Gastrocnemius medialis (tissue), 4 donors: ENCODE measurements around the gene MAG. TPM values are rescaled to one million over a fixed set of nuclear protein-coding genes. Genes with fewer than 3 reads are reported as not detected.

Experiments used
- ATAC-seq, 2 donors: fragments of 150-250 bp; one replicate each; pipeline ENCODE4 v1.9.1; 2016
- DNase-seq, 2 donors: peaks; one replicate each; pipeline ENCODE4 v3.0.0-alpha.2; 2019
- H3K27ac ChIP-seq, 4 donors: fragments of 200-600 bp; sonication (generic); 1 replicate in 1 of 4; 2 replicates in 3 of 4; pipeline ENCODE4 v1.5.1; 2016 to 2018; ENCODE audit warnings: mild to moderate bottlenecking in 2 of 4, moderate library complexity in 1 of 4
- H3K27me3 ChIP-seq, 3 donors: fragments of 200-600 bp; sonication (generic) in 2 of 3; 1 replicate in 1 of 3; 2 replicates in 2 of 3; pipeline versions ENCODE4 v1.5.1 to v1.6.0; 2016 to 2019; ENCODE audit warnings: mild to moderate bottlenecking in 1 of 3, moderate library complexity in 1 of 3
- H3K36me3 ChIP-seq, 2 donors: fragments of 200-600 bp; sonication (generic) in 1 of 2; one replicate each; pipeline ENCODE4 v1.5.1; 2017 to 2018
- H3K4me1 ChIP-seq, 2 donors: fragments of 200-600 bp; sonication (generic) in 1 of 2; one replicate each; pipeline ENCODE4 v1.5.1; 2016 to 2017; ENCODE audit warnings: mild to moderate bottlenecking in 2 of 2
- H3K4me3 ChIP-seq, 4 donors: fragments of 200-600 bp; sonication (generic) in 3 of 4; 1 replicate in 1 of 4; 2 replicates in 3 of 4; pipeline ENCODE4 v1.5.1; 2016 to 2019; ENCODE audit warnings: mild to moderate bottlenecking in 2 of 4
- H3K9me3 ChIP-seq, 3 donors: fragments of 200-600 bp; sonication (generic) in 2 of 3; 1 replicate in 1 of 3; 2 replicates in 2 of 3; pipeline ENCODE4 v1.5.1; 2016 to 2019
- POLR2A ChIP-seq, 2 donors: fragments of 450-650 bp; IDR thresholded peaks; one replicate each; pipeline ENCODE4 v1.6.1; 2017; ENCODE audit warnings: antibody characterized with exemption in 2 of 2, mild to moderate bottlenecking in 2 of 2, moderate library complexity in 2 of 2
- in situ Hi-C, 4 donors: fragments of 200-750 bp; cut with MboI; loops; one replicate each; pipeline versions ENCODE4 v1.15.0 to v1.8.0; 2017; ENCODE audit warnings: low sequenced_read_pairs in 4 of 4
- intact Hi-C: fragments of 100-400 bp; cut with DNase I; formaldehyde crosslinking; loops from one replicate; pipeline ENCODE4 v1.15.1; 2023; ENCODE audit warnings: low total_unique reads
- total RNA-seq, 4 donors: library from RNA; depleted of rRNA; stranded (reverse); fragments of >200 nt; gene quantifications; one replicate each; pipeline versions ENCODE4 v1.1.0 to v1.2.3, GENCODE V29; 2016
- TF ChIP-seq, protein P1 (sequence below), 5 experiments: fragments of 450-650 bp in 3 of 5; fragments of 200-600 bp in 2 of 5; sonication (generic) in 2 of 5; IDR thresholded peaks in 4 of 5; conservative IDR thresholded peaks in 1 of 5; 1 replicate in 4 of 5; 2 replicates in 1 of 5; pipeline ENCODE4 v1.5.1; 2016 to 2019; ENCODE audit warnings: antibody characterized with exemption in 5 of 5, mild to moderate bottlenecking in 3 of 5, moderate library complexity in 3 of 5

Gene MAG
- total RNA-seq, 4 donors from 2014 or later, result 0.24 to 1.5 TPM; not detected in 2

DNA sequence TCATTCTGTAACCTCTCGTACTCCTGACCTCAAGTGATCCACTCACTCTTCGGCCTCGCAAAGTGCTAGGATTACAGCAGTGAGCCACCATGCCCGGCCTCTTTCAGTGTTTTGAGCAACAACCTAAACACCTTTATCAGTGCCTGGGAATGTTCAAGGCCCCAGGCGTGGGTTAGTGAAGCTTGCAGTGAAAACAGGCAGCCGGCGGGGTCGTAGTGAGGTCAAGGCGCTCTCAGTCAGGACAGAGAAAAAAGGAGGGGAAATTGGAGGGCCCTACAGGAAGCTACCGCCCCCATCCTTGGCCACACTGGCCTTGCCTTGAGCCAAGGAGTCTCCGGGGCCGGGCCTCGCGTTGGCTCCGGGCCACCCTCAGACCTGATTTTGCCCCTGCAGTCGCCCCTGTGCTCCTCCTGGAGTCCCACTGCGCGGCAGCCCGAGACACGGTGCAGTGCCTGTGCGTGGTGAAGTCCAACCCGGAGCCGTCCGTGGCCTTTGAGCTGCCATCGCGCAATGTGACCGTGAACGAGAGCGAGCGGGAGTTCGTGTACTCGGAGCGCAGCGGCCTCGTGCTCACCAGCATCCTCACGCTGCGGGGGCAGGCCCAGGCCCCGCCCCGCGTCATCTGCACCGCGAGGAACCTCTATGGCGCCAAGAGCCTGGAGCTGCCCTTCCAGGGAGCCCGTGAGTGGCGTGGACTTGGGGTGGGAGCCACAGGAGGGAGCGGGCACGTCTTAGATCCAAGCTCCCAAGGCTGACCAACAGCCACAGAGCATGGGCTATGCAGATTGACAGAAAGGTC, 17.7 kb downstream of the MAG start:
- DNase-seq, result no peak
- intact Hi-C loops, result no loop called here
- ATAC-seq, result no peak
- Histone ChIP-seq H3K4me1 (no peaks in the 10 kb centered on the region), H3K27ac (no peak overlapping the region), H3K4me3 (no peak overlapping the region), H3K9me3 (no peaks in the 10 kb centered on the region), H3K27me3 (peaks cover 0 to 3% (median 0%) of the 10 kb centered on the region in 3 donors), H3K36me3 (no peaks in the 10 kb centered on the region)
- TF ChIP-seq POLR2A (IDR thresholded peaks at IDR 0.05), result no peak
- TF ChIP-seq, protein P1, sequence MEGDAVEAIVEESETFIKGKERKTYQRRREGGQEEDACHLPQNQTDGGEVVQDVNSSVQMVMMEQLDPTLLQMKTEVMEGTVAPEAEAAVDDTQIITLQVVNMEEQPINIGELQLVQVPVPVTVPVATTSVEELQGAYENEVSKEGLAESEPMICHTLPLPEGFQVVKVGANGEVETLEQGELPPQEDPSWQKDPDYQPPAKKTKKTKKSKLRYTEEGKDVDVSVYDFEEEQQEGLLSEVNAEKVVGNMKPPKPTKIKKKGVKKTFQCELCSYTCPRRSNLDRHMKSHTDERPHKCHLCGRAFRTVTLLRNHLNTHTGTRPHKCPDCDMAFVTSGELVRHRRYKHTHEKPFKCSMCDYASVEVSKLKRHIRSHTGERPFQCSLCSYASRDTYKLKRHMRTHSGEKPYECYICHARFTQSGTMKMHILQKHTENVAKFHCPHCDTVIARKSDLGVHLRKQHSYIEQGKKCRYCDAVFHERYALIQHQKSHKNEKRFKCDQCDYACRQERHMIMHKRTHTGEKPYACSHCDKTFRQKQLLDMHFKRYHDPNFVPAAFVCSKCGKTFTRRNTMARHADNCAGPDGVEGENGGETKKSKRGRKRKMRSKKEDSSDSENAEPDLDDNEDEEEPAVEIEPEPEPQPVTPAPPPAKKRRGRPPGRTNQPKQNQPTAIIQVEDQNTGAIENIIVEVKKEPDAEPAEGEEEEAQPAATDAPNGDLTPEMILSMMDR (IDR thresholded peaks at IDR 0.05 in 4 of 5, conservative IDR thresholded peaks at IDR 0.05 in 1 of 5), result no peak
- in situ Hi-C loops, result no loop called here

DNA sequence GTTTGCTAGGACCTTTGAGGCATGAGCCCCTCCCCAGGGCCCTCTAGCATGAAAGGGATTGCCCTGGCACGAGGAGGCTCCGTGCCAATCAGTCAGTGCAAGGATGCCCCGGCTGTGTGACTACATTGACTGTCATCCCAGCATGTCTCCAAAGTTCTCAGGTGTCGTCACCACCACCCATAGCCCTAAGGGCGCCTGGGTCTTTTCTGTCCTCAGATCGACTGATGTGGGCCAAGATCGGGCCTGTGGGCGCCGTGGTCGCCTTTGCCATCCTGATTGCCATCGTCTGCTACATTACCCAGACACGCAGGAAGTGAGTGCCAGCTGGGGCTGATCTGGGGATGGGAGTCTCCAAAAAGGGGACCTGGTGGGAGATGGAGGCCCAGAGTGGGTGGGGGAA, 18.4 kb downstream of the MAG start:
- intact Hi-C loops, result no loop called here
- Histone ChIP-seq H3K9me3 (no peaks in the 10 kb centered on the region), H3K36me3 (no peaks in the 10 kb centered on the region), H3K27ac (no peak overlapping the region), H3K4me3 (no peak overlapping the region), H3K27me3 (no peaks in the 10 kb centered on the region), H3K4me1 (no peaks in the 10 kb centered on the region)
- no peak for DNase-seq
- no peak for TF ChIP-seq POLR2A (IDR thresholded peaks at IDR 0.05)
- TF ChIP-seq, protein P1 (IDR thresholded peaks at IDR 0.05 in 4 of 5, conservative IDR thresholded peaks at IDR 0.05 in 1 of 5), result no peak
- in situ Hi-C loops, result no loop called here
- no peak for ATAC-seq

DNA sequence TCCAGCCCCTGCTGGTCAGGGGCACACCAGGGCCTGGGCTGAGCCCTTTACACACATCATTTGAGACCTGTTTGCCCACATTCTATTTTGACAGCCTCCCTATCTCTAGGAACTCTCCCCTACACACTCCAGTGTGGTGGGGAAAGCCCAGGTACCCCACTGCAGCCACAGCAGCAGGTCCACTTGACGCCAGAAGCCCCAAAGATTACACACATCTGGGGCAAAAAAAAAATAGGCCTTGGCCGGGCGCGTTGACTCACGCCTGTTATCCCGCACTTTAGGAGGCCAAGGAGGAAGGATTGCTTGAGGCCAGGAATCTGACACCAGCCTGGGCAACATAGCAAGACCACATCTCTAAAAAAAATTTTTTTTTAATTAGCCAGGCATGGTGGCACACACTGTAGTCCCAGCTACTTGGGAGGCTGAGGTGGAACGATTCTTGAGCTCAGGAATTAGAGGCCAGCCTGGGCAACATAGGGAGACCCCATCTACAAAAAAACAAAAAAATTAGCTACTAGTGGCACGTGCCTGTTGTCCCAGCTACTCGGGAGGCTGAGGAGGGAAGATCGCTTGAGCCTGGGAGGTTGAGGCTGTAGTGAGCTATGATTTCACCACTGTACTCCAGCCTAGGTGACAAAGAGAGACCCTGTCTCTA, 19.0 kb downstream of the MAG start:
- in situ Hi-C loops (no loop called here), intact Hi-C loops (no loop called here)
- H3K27ac ChIP-seq, result no peak overlapping the region
- no peaks in the 10 kb centered on the region for H3K9me3 ChIP-seq
- ATAC-seq, result no peak
- no peak for DNase-seq
- no peak for TF ChIP-seq POLR2A (IDR thresholded peaks at IDR 0.05)
- H3K4me1 ChIP-seq, result no peaks in the 10 kb centered on the region
- H3K27me3 ChIP-seq, result no peaks in the 10 kb centered on the region
- no peaks in the 10 kb centered on the region for H3K36me3 ChIP-seq
- no peak overlapping the region for H3K4me3 ChIP-seq

DNA sequence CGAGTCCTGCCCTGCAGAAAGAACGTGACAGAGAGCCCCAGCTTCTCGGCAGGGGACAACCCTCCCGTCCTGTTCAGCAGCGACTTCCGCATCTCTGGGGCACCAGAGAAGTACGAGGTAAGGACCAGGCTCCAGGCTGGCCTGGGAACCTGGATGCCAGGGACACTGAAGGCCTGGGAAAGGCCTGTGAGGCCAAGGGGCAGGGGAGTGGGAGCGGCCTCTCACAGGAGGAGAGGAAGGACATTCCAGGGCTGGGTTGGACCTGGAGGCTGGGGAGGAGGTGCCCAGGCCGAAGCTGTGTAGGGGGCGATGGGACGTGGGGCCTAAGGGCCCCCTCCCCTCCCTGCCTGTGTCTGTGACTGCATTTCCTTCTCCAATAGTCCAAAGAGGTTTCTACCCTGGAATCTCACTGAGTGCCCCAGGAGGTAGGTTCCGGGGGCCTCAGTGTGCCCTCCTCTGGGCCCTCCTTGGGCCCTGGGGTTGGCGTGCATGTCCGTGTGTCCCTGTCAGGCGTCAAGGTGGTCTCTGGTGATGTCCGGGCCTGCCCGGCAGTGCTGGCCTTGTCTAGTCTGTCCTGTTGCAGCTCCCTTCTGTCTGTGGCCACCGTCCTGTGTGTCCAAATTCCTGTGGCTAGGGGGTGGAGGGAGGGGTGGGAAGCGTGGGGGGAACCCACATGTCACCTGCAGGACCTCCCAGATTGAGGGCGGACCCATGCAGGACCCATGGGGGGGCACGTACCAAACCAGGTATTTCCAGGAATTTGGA, 20.1 kb downstream of the MAG start:
- TF ChIP-seq, protein P1 (IDR thresholded peaks at IDR 0.05 in 4 of 5, conservative IDR thresholded peaks at IDR 0.05 in 1 of 5), result no peak
- no peak for TF ChIP-seq POLR2A (IDR thresholded peaks at IDR 0.05)
- Histone ChIP-seq H3K9me3 (no peaks in the 10 kb centered on the region), H3K4me3 (no peak overlapping the region), H3K36me3 (no peaks in the 10 kb centered on the region), H3K27ac (no peak overlapping the region), H3K4me1 (no peaks in the 10 kb centered on the region), H3K27me3 (no peaks in the 10 kb centered on the region)
- ATAC-seq (no peak), DNase-seq (no peak)
- in situ Hi-C loops (no loop called here), intact Hi-C loops (no loop called here)

DNA sequence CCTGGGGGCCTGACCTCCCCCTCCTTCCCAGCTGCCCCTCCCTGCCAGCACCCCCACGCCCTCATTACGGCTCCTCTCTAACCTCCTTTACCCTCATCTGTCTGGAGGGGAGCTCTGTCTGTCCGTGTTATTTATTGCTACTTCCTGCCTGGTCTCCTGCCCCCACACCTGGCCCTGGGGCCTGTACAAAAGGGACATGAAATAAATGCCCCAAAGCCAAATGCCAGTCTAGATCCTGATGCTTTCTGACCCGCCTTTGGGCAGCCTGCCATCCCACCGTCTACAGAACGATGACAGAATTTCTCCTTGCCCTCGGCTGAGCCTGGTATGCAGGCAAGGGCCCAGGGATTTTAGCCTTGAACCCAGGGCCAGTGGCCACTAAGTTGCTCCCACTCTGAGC, 21.6 kb downstream of the MAG start:
- intact Hi-C loops, result no loop called here
- no peak for DNase-seq
- H3K4me3 ChIP-seq, result no peak overlapping the region
- in situ Hi-C loops, result no loop called here
- no peaks in the 10 kb centered on the region for H3K36me3 ChIP-seq
- no peaks in the 10 kb centered on the region for H3K9me3 ChIP-seq
- H3K27ac ChIP-seq, result no peak overlapping the region
- ATAC-seq, result no peak
- TF ChIP-seq POLR2A (IDR thresholded peaks at IDR 0.05), result no peak
- TF ChIP-seq, protein P1 (IDR thresholded peaks at IDR 0.05 in 4 of 5, conservative IDR thresholded peaks at IDR 0.05 in 1 of 5), result no peak
- no peaks in the 10 kb centered on the region for H3K27me3 ChIP-seq
- H3K4me1 ChIP-seq, result no peaks in the 10 kb centered on the region
